Liver (tissue), 9 donors: ENCODE results near the gene ANKRD11. TPM values are rescaled to one million over a fixed set of nuclear protein-coding genes. Genes with fewer than 3 reads are reported as not detected.

Experiments
- DNase-seq: peaks from one replicate; pipeline ENCODE4 v3.0.0-alpha.2; 2017; ENCODE audit warnings: low spot score
- H3K27ac ChIP-seq, 2 donors: one replicate each; pipeline ENCODE4 v1.7.0; 2013; ENCODE audit warnings: inconsistent platforms in 2 of 2, low read length in 2 of 2, control low read depth in 1 of 2, low read depth in 1 of 2, mild to moderate bottlenecking in 1 of 2
- H3K27me3 ChIP-seq, 4 donors: one replicate each; pipeline versions ENCODE4 v1.6.1 to v1.7.0; 2013; ENCODE audit warnings: low read length in 3 of 4, inconsistent platforms in 1 of 4, mild to moderate bottlenecking in 1 of 4, moderate library complexity in 1 of 4; ENCODE audit not compliant: control insufficient read depth in 4 of 4, insufficient read depth in 4 of 4
- H3K36me3 ChIP-seq, 4 donors: one replicate each; pipeline versions ENCODE4 v1.6.1 to v1.7.0; 2013; ENCODE audit warnings: low read length in 3 of 4, mild to moderate bottlenecking in 3 of 4, low read depth in 1 of 4, moderate library complexity in 1 of 4; ENCODE audit not compliant: control insufficient read depth in 4 of 4, insufficient read depth in 3 of 4
- H3K4me1 ChIP-seq, 4 donors: one replicate each; pipeline versions ENCODE4 v1.6.1 to v1.7.0; 2013; ENCODE audit warnings: low read length in 3 of 4, mild to moderate bottlenecking in 3 of 4, moderate library complexity in 1 of 4; ENCODE audit not compliant: control insufficient read depth in 4 of 4, insufficient read depth in 4 of 4
- H3K4me3 ChIP-seq, 3 donors: one replicate each; pipeline versions ENCODE4 v1.6.1 to v1.7.0; 2013; ENCODE audit warnings: low read length in 3 of 3, control low read depth in 1 of 3, low read depth in 1 of 3, mild to moderate bottlenecking in 1 of 3
- H3K9ac ChIP-seq, 2 donors: one replicate each; pipeline ENCODE4 v1.7.0; 2013; ENCODE audit warnings: low read length in 2 of 2, mild to moderate bottlenecking in 2 of 2, moderate library complexity in 2 of 2, control low read depth in 1 of 2, low read depth in 1 of 2
- H3K9me3 ChIP-seq, 4 donors: one replicate each; pipeline versions ENCODE4 v1.6.1 to v1.7.0; 2013; ENCODE audit warnings: low read length in 3 of 4; ENCODE audit not compliant: control insufficient read depth in 4 of 4
- ATF3 ChIP-seq: IDR thresholded peaks from 2 replicates; pipeline ENCODE4 v1.6.1; 2016; ENCODE audit warnings: antibody characterized with exemption
- CTCF ChIP-seq: fragments of 150-350 bp; IDR thresholded peaks from 2 replicates; pipeline ENCODE4 v1.5.1; 2017; ENCODE audit warnings: improper control_type of control experiment, low read depth, low read length; ENCODE audit not compliant: missing input control
- EGR1 ChIP-seq, 2 donors: IDR thresholded peaks; 2 replicates each; pipeline ENCODE4 v1.6.1; 2016 to 2018; ENCODE audit warnings: antibody characterized with exemption in 2 of 2, low read depth in 2 of 2
- FOXA1 ChIP-seq: IDR thresholded peaks from 2 replicates; pipeline ENCODE4 v1.6.1; 2016; ENCODE audit warnings: antibody characterized with exemption
- FOXA2 ChIP-seq: IDR thresholded peaks from 2 replicates; pipeline ENCODE4 v1.6.1; 2016; ENCODE audit warnings: antibody characterized with exemption
- GABPA ChIP-seq, 2 donors: IDR thresholded peaks in 1 of 2; conservative IDR thresholded peaks in 1 of 2; 2 replicates each; pipeline ENCODE4 v1.6.1; 2016; ENCODE audit warnings: antibody characterized with exemption in 2 of 2, mild to moderate bottlenecking in 1 of 2, moderate library complexity in 1 of 2
- HNF4A ChIP-seq, 2 donors: conservative IDR thresholded peaks; 2 replicates each; pipeline ENCODE4 v1.6.1; 2016; ENCODE audit warnings: antibody characterized with exemption in 2 of 2, mild to moderate bottlenecking in 2 of 2
- HNF4G ChIP-seq: IDR thresholded peaks from 2 replicates; pipeline ENCODE4 v1.6.1; 2016; ENCODE audit warnings: antibody characterized with exemption
- JUND ChIP-seq, 2 donors: IDR thresholded peaks; 2 replicates each; pipeline ENCODE4 v1.6.1; 2016; ENCODE audit warnings: antibody characterized with exemption in 2 of 2
- NR2F2 ChIP-seq: IDR thresholded peaks from 2 replicates; pipeline ENCODE4 v1.6.1; 2016; ENCODE audit warnings: antibody characterized with exemption
- REST ChIP-seq: IDR thresholded peaks from 2 replicates; pipeline ENCODE4 v1.6.1; 2016; ENCODE audit warnings: antibody characterized with exemption, mild to moderate bottlenecking
- RXRA ChIP-seq, 2 donors: IDR thresholded peaks; 2 replicates each; pipeline ENCODE4 v1.6.1; 2017 to 2018; ENCODE audit warnings: antibody characterized with exemption in 2 of 2, mild to moderate bottlenecking in 1 of 2
- SP1 ChIP-seq: IDR thresholded peaks from 2 replicates; pipeline ENCODE4 v1.6.1; 2018; ENCODE audit warnings: antibody characterized with exemption, mild to moderate bottlenecking
- YY1 ChIP-seq: IDR thresholded peaks from 2 replicates; pipeline ENCODE4 v1.6.1; 2016; ENCODE audit warnings: antibody characterized with exemption, mild to moderate bottlenecking
- ZBTB33 ChIP-seq: IDR thresholded peaks from 2 replicates; pipeline ENCODE4 v1.6.1; 2016; ENCODE audit warnings: antibody characterized with exemption
- WGBS: extraction: QIAGEN DNeasy Blood & Tissue Kit; methylation state at CpG from one replicate; pipeline ENCODE4 v1.1.7; 2013; 5-methylcytosine and 5-hydroxymethylcytosine counted together
- polyA plus RNA-seq, 2 donors: library from polyadenylated mRNA; stranded (reverse) in 1 of 2; unstranded in 1 of 2; fragments of 200-250 nt in 1 of 2; fragments of >200 nt in 1 of 2; fragmentation: Nextera tagmentation in 1 of 2; extraction: Ambion mirVana in 1 of 2; gene quantifications; one replicate each; pipeline versions ENCODE4 v1.2.1 to v1.2.3, GENCODE V29; 2013 to 2015
- total RNA-seq, 2 donors: library from RNA; depleted of rRNA; stranded (reverse); fragments of >200 nt; gene quantifications; one replicate each; pipeline ENCODE4 v1.2.3, GENCODE V29; 2014
- donor health status: healthy.
- donor health status: healthy.
- donor health status: healthy.
- donor health status: healthy.
- donor health status: healthy.

ANKRD11 gene
- total and polyA plus RNA-seq, 4 donors = 16.3 to 55.1 (median 28.0) TPM

GRCh38 chr16:89482150-89482816, 8.1 kb downstream of the ANKRD11 start:
- TF ChIP-seq GABPA (IDR thresholded peaks at IDR 0.05 in 1 of 2, conservative IDR thresholded peaks at IDR 0.05 in 1 of 2) (no peak), JUND (IDR thresholded peaks at IDR 0.05) (no peak), HNF4A (conservative IDR thresholded peaks at IDR 0.05) (no peak), SP1 (no peak), RXRA (IDR thresholded peaks at IDR 0.05) (no peak), ATF3 (no peak), ZBTB33 (no peak), FOXA1 (no peak)
- Histone ChIP-seq H3K4me1 (peaks cover 12 to 43% (median 33%) of the 10 kb centered on the region in 4 donors), H3K4me3 (no peak overlapping the region), H3K36me3 (no peaks in the 10 kb centered on the region), H3K9ac (no peak overlapping the region), H3K27ac (no peak overlapping the region), H3K27me3 (no peaks in the 10 kb centered on the region), H3K9me3 (no peaks in the 10 kb centered on the region)
- DNase-seq = no peak
- WGBS = 65% methylated on average over 14 of the region's 14 CpGs

- peaks cover 15 to 47% (median 37%) of the 10 kb centered on the region in 4 donors for H3K4me1 ChIP-seq
- H3K27ac ChIP-seq = no peak overlapping the region
Observed at GRCh38 chr16:89481356-89481955, 8.9 kb downstream of the ANKRD11 start.

More at GRCh38 chr16:89481356-89481955, 8.9 kb downstream of the ANKRD11 start:
- H3K27me3 ChIP-seq = no peaks in the 10 kb centered on the region
- 92% methylated on average over 13 of the region's 13 CpGs for WGBS
- DNase-seq = no peak
- no peaks in the 10 kb centered on the region for H3K36me3 ChIP-seq
- H3K9ac ChIP-seq = no peak overlapping the region
- TF ChIP-seq YY1 (no peak), JUND (IDR thresholded peaks at IDR 0.05) (no peak), ATF3 (no peak), FOXA2 (no peak), NR2F2 (no peak), ZBTB33 (no peak), GABPA (IDR thresholded peaks at IDR 0.05 in 1 of 2, conservative IDR thresholded peaks at IDR 0.05 in 1 of 2) (no peak), REST (no peak), CTCF (no peak), HNF4G (no peak), EGR1 (IDR thresholded peaks at IDR 0.05; ENCODE audit: low read depth in 2 of 2) (no peak)
- H3K9me3 ChIP-seq = no peaks in the 10 kb centered on the region
- no peak overlapping the region for H3K4me3 ChIP-seq
